NCI-H526 (cell line): ENCODE measurements around the gene PIWIL4.
"Not testable (repeated sequence)": the region's sequence is repeated elsewhere in the genome, so short reads cannot be mapped to it uniquely, and the experiment has no call there.

ENCODE experiments used
- DNase-seq, 2 experiments: peaks; one replicate each; lab custom pipeline; 2025; lab: John Stamatoyannopoulos, UW

The PIWIL4 gene

DNA sequence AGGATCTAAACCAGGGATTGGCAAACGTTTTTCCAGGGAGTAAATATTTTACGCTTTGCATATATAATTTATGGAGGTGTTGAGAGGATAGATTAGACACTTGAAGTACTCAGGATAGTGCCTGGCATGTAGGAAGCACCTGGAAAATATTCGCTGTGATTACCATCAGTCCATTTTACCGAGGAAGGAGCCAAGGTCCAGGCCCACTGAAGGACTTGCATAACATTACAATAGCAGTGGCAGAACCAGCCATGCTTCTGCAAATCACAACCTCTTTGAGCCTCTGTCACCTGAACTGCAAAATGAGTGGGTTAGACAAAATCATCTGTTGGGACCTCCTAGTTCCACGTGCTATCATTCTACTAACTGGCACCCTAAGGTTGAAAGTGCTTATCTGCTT is 18.0 kb upstream of the PIWIL4 start:
- no peak for DNase-seq

DNA sequence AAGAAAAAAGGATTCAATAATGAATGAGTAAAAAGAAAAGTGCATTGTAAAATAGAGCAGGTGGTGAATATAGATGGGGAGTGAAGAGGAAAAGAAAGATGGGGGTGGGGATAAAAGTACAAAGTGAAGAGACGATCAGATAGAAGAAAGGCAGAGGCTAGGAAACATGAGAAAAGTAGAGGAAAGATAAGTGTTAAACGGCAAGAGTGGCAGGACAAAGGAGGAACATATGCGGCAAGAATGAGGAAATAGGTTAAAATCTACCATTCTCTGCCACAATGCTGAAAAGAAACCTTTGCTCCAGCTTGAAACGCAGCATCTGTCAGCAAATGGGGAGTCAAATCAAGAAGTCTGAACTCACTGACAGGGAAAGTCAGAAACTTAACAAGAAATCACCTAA is 16.7 kb upstream of the PIWIL4 start:
- no peak for DNase-seq

DNA sequence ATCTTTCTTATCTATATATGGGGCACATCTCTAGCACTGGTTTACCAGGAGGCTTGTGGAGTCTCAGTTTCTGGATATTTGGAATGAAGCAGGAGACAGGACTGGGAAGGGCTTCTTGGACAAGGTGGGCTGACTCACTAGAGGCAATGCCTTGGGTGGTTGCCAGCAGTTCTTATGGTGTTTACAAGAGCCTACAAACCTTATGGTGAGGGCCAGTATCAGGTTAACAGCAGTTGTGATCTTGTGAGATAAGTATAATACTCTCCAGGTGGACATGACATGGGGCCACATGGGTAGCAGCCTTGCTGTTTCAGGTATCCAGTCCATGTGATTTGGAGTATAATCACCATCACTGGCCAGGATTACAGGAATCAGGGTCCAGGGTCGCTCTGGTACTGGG is 13.2 kb upstream of the PIWIL4 start:
- DNase-seq: no peak

DNA sequence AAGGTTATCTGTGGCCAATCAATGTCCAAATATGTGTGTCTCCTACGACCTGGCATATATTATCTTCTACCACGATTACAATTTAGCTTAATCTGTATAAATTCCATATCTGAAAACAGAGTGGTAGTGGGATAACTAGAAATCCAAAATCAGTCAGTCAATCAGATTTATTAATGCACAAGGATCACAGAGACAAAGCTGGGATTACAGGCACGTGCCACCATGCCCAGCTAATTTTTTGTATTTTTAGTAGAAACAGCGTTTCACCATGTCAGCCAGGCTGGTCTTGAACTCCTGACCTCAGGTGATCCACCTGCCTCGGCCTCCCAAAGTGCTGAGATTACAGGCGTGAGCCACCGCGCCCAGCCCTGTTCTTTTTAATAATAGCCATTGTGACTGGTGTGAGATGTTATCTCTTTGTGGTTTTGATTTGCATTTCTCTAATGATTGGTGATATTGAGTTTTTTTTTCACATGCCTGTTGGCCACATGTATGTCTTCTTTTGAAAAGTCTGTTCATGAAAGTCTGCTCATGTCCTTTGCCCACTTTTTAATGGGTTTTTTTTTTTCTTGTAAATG is 11.3 kb upstream of the PIWIL4 start:
- peak; percentile 51 to 57 for DNase-seq

DNA sequence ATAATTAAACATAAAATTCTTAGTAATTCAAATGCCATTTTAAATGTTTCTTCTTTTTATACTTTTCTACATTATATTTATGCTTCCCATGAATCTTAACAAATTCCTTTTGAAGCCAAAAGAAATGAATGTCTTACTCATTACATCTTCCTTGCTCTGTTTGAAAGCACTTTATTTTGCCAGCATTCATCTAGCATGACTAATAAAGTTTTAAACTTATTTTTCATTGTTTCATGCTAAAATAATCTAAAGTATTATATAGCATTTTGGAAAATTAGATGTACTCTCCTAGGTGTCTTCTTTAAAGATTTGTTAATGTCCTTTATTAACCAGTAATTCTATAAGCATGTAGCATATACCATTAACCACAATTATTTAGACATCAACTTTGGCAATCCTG is 9.7 kb upstream of the PIWIL4 start:
- DNase-seq: no peak

DNA sequence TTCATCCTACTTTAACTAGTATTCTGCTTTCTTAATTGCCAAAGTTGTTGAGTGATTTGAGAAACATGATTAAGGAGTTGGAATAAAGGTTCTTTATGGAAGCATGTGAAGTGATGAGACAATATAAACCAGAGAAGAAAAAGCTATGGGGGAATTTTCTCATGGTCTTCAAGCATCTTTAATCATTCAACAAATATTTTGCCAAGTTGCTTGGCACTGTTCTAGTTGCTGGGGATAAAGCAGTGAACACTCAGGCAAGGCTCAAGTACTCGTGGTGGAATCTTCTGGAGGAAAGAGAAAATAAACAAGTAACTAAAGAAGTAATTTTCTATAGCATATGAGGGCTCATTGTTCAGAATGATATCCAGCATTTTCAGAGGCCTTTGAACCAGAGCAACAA is 9.2 kb upstream of the PIWIL4 start:
- no peak for DNase-seq

DNA sequence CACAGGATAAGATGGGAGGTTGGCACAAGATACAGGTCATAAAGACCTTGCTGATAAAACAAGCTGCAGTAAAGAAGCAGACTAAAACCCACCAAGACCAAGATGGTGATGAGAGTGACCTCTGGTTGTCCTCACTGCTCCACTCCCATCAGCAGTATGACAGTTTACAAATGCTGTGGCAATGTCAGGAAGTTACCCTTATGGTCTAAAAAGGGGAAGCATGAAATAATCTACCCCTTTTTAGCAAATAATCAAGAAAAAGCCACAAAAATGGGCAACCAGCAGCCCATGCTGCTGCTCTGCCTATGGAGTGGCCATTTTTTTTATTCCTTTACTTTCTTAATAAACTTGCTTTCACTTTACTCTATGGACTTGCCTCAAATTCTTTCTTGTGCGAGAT is 8.7 kb upstream of the PIWIL4 start:
- DNase-seq: no peak

DNA sequence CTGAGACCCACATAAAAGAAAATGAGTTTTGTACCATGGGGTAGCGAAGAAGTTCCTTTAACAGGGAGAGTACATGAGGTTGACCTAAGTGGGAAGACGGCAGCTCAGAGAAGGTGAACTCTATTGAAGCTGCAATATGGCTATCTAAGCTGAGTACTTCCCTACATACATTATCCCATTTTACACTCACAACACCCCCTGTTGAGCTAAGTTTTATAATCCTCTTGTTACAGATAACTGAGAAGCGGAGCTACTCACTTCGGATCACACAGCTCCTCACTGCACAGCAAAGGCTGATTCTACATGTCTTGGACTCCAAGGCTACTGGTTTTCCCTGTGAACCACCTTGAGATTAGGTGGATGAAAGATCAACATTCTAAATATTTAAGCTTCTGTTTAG is 8.2 kb upstream of the PIWIL4 start:
- no peak for DNase-seq

DNA sequence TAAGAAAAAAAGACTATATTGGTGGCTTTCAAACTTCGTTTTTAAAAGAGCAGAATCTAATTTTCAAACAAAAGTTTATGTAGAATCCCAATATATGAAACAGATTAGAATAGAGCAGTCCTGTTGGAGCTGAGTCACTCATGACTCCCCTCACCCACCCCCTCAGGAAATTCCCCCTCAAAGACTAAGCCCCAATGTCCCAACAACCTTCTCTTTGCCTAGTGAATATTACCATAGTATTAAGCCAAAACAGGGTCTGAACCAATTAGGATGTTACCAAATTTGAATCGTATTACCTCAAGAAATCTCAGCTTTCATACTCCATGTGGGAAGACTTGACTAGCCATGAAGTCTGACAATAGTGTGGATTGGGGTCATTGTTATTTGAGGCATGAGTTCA is 7.8 kb upstream of the PIWIL4 start:
- no peak for DNase-seq

DNA sequence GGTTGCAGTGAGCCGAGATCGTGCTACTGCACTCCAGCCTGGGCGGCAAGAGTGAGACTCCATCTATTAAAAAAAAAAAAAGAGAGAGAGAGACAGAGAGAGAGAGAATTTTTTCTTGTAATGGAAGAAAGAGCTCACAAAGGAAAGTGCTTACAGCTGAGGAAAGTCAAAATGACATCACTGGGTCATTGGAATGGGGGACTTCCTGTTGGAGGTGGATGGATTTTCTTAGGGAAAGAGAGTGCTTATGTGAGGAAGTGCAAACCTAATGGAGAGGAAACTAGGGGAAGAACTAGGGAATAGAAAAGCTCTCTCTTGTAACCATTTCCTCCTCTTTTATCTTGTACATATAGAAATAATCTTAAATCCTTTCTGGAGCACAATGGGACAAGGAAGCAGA is 6.3 kb upstream of the PIWIL4 start:
- no peak for DNase-seq

DNA sequence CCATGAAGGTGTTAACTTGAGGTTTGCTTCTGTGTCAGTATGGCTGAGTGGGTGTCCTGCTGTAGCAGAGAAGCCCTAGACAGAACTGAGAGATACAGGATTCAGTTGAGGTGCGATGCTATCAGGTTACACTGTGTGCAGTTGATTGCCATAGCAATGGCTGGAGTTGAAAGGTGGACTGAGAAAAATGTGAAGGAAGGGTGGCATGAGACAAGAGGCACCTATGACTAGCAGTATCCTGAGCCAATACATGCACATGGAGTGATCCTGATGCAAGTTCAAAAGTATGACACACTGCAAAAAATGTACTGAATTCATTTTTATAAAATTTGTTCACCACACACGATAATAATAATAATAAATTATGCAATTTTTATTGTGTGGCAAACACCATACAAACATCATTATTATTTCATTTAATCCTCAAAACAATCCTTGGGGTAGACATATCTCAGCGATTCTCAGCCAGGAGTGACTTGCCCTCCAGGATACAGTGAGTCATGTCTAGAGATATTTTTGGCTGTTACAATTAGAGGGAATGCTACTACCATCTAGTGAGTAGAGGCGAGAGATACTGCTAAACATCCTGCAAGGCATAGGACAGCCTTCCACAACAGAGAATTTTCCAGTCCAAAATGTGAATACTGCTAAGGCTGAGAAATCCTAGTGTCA is 3.9 kb upstream of the PIWIL4 start:
- DNase-seq: peak in 1 of 2 experiments; percentile 27

DNA sequence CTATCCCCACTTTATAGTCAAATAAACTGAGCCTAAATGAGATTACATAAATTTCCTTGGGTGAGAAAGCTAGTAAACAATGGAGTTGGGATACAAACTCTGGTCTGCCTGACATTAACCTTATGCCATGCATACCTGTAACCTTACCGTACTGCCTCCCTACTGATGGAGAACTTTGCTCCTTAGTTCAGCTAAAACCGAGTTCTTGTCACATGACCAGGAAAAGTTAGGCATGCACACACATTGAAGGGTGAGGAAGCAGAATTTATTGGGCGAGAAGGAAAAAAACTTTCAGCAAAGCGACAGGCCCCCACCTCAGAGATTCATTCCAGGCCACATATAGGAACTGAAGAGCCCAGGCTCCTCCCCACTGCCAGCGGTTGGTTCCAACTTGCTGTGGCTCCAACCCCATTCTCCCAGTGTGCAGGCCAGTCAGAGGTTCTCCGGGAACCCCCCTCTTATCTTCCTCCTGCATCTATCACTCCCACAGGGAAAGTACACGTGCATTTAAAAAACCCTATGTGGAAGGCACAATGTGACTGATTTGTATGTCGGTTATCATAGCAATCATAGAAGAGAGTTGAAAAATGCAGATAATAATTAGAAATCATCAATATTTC is 3.2 kb upstream of the PIWIL4 start:
- no peak for DNase-seq

DNA sequence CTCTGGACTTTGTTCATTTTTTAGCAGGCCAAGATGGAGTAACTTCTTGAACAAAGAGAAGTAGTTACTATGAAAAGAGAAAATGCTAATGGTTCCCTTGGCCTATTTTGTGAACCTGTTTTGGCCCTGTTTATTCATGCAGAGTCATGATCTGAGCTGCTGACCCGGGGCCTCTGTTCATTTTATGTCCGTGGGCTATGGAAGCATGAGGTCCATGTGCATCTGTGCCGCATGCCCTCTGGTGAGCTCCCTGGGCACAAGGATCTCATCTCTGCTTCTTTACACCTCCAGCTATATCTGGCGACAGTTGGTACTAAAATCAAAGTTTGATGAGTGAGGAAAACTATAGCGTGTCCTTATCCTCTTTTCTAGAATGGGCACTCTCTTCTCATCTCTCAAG is 1.0 kb downstream of the PIWIL4 start:
- DNase-seq: no peak

DNA sequence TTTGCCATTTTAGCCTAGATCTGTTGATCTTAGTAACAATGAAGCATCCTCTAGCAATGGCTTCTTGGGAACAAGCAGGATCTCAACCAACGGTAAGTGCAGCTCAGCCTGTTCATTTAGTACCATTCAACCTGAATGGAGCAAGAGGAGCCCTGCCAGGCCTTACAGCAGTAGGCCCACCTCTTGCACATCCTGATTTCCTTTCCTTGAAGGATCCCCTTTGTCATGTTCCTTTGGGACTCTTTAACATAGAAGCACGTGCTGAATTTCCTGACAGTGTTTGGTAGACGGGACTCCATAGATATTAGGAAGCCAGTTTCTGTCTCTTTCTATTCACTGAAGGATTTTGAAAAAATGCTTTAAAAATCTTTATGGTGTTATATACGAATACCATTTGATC is 1.5 kb downstream of the PIWIL4 start:
- DNase-seq: no peak

DNA sequence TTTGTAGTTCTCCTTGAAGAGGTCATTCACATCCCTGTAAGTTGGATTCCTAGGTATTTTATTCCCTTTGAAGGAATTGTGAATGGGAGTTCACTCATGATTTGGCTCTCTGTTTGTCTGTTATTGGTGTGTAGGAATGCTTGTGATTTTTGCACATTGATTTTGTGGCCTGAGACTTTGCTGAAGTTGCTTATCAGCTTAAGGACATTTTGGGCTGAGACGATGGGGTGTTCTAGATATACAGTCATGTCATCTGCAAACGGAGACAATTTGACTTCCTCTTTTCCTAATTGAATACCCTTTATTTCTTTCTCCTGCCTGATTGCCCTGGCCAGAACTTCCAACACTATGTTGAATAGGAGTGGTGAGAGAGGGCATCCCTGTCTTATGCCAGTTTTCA is 5.8 kb downstream of the PIWIL4 start:
- DNase-seq: not testable (repeated sequence)

DNA sequence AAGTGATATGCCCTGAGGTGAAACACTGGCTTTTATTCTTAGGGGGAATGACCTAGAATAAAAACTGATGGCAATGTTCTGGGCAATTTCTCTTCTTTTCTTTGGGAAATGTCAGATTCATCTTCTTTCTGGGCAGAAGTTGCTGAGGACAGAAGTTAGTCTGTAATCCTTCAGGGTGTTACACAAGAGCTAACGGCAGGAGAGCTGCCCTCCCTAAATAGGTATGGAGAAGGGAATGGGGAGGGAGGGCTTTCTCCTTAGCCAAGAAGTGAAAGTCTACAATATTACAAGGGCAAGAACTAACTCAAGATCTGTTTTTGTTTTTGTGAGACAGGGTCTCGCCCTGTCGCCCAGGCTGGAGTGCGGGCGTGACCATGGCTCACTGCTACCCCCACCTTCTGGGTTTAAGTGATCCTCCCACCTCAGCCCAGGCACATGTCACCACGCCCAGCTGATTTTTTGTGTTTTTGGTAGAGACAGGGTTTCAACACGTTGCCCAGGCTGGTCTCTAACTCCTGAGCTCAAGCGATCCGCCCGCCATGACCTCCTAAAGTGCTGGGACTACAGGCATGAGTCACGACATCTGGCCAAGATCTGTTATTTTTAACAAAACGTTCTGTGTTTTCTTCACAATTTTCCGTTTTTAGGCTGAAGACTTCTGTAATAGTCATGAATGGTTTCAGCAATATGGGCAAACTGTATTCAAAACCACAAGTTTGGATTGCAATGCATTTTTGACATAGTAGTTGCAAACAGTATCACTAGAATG is 7.2 kb downstream of the PIWIL4 start:
- no peak for DNase-seq

DNA sequence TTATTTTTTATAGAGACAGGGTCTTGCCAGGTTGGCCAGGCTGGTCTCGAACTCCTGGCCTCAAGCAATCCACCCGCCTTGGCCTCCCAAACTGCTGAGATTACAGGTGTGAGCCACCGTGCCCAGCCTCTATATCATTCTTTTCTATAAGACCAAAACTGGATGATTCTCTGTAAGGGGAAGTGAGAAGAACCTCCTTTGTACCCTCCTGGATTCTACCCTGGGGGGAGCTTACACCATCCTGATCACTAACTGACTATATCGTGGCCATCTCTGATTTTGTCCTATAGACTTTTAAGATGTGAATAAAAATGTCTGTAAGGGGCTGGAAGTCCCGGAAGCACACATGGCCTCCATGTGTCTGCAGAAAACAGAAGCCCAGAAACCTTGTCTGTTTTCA is 9.1 kb downstream of the PIWIL4 start:
- DNase-seq: no peak

DNA sequence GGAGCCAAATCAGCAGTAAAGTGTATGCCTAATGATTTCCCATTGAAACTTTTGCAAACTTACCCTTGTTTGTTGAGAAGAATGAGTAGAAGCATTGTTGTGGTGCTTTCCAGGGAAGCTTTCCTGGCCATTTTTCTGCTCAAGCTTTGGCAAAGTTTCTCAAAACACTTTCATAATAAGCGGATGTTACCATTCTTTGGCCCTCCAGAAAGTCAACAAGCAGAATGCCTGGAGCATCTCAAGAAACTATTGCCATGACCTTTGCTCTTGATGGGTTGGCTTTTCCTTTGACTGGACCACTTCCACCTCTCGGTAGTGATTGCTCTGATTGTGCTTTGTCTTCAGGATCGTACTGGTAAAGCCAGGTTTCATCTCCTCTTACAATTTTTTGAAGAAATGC is 10.7 kb downstream of the PIWIL4 start:
- DNase-seq: no peak

DNA sequence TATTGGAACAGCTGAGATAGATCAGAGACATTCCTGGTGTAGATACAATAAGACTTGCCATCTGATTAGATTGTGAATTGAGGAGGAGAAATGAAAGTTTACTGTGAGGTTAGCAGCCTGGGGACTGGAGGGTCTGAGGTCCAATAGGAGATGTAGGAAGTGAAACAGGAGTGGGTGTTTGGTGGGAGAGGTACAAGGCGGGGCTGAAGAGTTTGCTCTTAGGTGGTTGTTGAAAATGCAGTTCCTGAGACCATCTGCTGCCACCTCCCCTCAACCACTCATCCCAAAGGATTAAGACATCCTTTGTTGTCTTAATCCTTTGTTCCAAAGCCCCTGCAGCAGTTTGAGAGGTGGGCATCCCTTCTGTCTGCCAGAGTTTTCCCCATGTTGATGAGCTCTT is 14.8 kb downstream of the PIWIL4 start:
- no peak for DNase-seq

DNA sequence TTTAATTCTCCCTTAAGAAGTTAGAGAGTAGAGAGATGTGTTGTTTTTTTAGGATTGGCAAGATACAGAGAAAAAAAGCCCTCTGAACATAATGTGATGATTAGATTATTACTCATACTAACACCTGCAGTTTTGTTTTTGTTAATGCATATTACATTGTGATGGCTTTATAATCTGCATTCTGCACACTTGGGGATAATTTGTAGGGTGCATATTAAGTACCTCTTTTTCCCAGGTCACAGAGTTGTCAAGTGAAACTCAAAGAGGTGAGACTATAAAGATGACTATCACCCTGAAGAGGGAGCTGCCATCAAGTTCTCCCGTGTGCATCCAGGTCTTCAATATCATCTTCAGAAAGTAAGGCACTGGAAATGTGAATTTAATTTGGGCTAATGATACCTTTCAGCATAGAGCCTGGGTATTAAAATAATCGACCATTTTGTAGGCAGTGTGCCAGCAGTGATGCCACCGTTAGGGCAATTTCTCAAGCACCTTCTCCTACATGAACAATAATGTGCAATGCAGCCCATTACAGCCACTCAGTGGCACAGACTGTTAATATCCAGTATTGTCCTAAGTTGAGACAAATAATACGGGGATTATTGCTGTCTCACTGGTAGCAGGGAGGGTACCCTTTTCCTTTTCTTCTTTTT is 16.2 kb downstream of the PIWIL4 start:
- DNase-seq: no peak

DNA sequence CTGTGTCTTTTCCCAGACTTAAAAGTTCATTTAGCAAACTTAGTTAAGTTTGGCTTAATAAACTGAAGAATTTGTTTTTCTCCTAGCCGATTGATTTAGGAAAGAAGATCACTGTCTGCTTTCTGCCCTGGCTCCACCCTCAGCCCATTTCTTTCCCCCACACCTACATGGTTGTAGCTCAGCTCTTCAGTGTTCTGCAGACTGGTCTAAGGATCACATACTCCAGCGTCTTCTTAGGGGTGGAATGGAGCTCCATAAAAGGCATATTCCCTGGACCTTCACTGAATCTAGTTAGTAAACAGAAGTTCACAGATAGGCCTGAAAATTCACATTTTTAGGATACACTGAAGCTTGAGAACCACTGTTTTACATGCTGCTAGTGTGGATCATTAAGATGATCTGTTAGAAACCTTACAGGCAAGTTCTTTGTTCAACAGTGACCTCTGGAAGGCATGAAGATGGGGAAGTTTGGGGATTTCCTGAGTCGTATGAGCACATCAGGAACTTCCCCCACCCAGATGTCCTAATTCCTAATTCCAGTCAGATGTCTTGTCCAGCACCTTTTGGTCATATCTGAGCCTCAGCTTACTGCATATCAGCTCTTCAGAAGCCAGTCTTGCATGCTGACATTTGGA is 16.8 kb downstream of the PIWIL4 start:
- DNase-seq: no peak

DNA sequence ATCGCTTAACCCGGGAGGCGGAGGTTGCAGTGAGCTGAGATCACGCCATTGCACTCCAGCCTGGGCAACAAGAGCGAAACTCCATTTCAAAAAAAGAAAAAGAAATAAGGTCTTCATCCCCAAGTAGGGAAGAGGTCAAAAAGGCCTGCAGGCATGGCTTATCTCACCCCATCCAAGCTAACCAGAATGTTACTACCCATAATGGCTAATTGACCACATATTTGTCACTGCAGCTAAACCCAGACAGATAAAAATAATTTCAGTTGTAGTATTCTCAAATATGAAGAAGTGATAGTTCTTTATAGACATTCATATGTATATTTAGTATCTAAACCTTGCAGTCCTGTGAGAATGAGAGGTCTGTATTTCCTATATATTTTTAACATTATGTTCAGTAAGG is 17.8 kb downstream of the PIWIL4 start:
- no peak for DNase-seq
